Kidney (tissue), 14 donors: ENCODE results near the gene SLC16A6. TPM values are rescaled to one million over a fixed set of nuclear protein-coding genes. Genes with fewer than 3 reads are reported as not detected.

Source experiments
- DNase-seq, 5 donors: peaks; one replicate each; pipeline ENCODE4 v3.0.0-alpha.2; 2013 to 2020
- FAIRE-seq: peaks from 2 replicates; lab custom pipeline; 2012; peaks lifted over from hg19 to GRCh38; lab: Jason Lieb, UNC
- H3K27ac ChIP-seq, 2 donors: one replicate each; pipeline ENCODE4 v1.7.0; 2013; ENCODE audit warnings: low read depth in 2 of 2, low read length in 2 of 2, inconsistent platforms in 1 of 2
- H3K27me3 ChIP-seq: one replicate; pipeline ENCODE4 v1.7.1; 2013; ENCODE audit warnings: low read length, inconsistent platforms; ENCODE audit not compliant: control insufficient read depth, insufficient read depth
- H3K36me3 ChIP-seq, 3 donors: one replicate each; pipeline versions ENCODE4 v1.7.0 to v1.7.1; 2013; ENCODE audit warnings: low read length in 3 of 3, control low read depth in 1 of 3, inconsistent platforms in 1 of 3; ENCODE audit not compliant: insufficient read depth in 3 of 3, control insufficient read depth in 2 of 3
- H3K4me1 ChIP-seq, 3 donors: one replicate each; pipeline versions ENCODE4 v1.7.0 to v1.7.1; 2013; ENCODE audit warnings: low read length in 3 of 3, inconsistent platforms in 1 of 3, low read depth in 1 of 3; ENCODE audit not compliant: control insufficient read depth in 2 of 3, insufficient read depth in 2 of 3
- H3K4me3 ChIP-seq, 3 donors: one replicate each; pipeline versions ENCODE4 v1.7.0 to v1.8.1; 2013; ENCODE audit warnings: low read length in 3 of 3, control low read depth in 1 of 3, inconsistent platforms in 1 of 3
- H3K9ac ChIP-seq, 3 donors: one replicate each; pipeline versions ENCODE4 v1.7.0 to v1.7.1; 2013; ENCODE audit warnings: low read length in 3 of 3, control low read depth in 1 of 3, inconsistent platforms in 1 of 3
- H3K9me3 ChIP-seq, 3 donors: one replicate each; pipeline versions ENCODE4 v1.7.0 to v1.7.1; 2013; ENCODE audit warnings: low read length in 3 of 3, control low read depth in 1 of 3, inconsistent platforms in 1 of 3; ENCODE audit not compliant: control insufficient read depth in 2 of 3, insufficient read depth in 1 of 3
- intact Hi-C: fragments of 100-400 bp; cut with DNase I; formaldehyde crosslinking; loops from one replicate; pipeline ENCODE4 v1.11.1; 2022
- polyA plus RNA-seq: library from polyadenylated mRNA; stranded (reverse); fragments of 350-450 nt; fragmentation: Illumina TruSeq; extraction: RNeasy Lipid Tissue Mini Kit (QIAGEN cat#74804); gene quantifications from one replicate; pipeline ENCODE4 v1.2.3, GENCODE V29; 2014; ENCODE audit warnings: low read depth, low replicate concordance; ENCODE audit not compliant: insufficient read depth
- total RNA-seq: library from RNA; stranded (reverse); fragmentation: NEBNext Ultra II Directional; extraction: Animal tissue kit (Norgen Biotek cat#: 25700); gene quantifications from one replicate; pipeline ENCODE4 v1.2.1, GENCODE V29; 2021
- TF ChIP-seq, protein P1 (sequence below): IDR thresholded peaks from 3 replicates; pipeline ENCODE4 v1.5.1; 2012; ENCODE audit warnings: mild to moderate bottlenecking, moderate library complexity, borderline replicate concordance; ENCODE audit not compliant: insufficient read depth; ENCODE audit errors: extremely low read depth
- donor health status: control.
- donor health status: control.
- donor health status: control.
- donor health status: control.
- donor health status: control.
- donor health status: DM: yes; HTN: yes; CAD: no.
- donor health status: Normal renal cell carcinoma (clear cell type).

Gene SLC16A6
- total and polyA plus RNA-seq, 2 donors from 2014 or later, result 0.82 to 3.6 TPM

DNA sequence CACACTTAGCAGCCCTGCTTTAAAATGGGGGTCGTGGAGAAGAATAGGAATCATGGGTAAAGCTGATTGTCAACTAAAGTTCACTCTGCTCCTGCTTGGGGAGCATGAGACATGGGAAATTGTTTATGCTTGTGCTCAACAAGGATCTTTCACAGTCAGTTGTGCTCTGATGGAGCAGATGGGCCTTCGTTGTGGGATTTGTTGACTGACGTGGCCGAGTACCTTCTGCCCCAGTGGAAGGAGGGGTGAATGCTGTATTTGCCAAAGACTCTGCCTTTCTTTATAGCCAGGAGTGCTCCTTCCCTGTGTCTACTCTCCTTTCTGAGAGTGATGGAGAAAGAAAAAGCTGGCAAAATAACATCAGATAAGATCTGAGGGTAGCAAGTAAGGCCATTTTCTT lies 11.7 kb upstream of the SLC16A6 start:
- H3K4me3 ChIP-seq, result no peak overlapping the region
- no peaks in the 10 kb centered on the region for H3K36me3 ChIP-seq
- H3K9me3 ChIP-seq, result no peaks in the 10 kb centered on the region
- H3K27me3 ChIP-seq, result no peaks in the 10 kb centered on the region
- DNase-seq (no peak), FAIRE-seq (no peak)
- TF ChIP-seq, protein P1, sequence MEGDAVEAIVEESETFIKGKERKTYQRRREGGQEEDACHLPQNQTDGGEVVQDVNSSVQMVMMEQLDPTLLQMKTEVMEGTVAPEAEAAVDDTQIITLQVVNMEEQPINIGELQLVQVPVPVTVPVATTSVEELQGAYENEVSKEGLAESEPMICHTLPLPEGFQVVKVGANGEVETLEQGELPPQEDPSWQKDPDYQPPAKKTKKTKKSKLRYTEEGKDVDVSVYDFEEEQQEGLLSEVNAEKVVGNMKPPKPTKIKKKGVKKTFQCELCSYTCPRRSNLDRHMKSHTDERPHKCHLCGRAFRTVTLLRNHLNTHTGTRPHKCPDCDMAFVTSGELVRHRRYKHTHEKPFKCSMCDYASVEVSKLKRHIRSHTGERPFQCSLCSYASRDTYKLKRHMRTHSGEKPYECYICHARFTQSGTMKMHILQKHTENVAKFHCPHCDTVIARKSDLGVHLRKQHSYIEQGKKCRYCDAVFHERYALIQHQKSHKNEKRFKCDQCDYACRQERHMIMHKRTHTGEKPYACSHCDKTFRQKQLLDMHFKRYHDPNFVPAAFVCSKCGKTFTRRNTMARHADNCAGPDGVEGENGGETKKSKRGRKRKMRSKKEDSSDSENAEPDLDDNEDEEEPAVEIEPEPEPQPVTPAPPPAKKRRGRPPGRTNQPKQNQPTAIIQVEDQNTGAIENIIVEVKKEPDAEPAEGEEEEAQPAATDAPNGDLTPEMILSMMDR, result no peak
- no peak overlapping the region for H3K27ac ChIP-seq
- H3K4me1 ChIP-seq, result no peaks in the 10 kb centered on the region
- intact Hi-C loops, result no loop called here
- H3K9ac ChIP-seq, result no peak overlapping the region

DNA sequence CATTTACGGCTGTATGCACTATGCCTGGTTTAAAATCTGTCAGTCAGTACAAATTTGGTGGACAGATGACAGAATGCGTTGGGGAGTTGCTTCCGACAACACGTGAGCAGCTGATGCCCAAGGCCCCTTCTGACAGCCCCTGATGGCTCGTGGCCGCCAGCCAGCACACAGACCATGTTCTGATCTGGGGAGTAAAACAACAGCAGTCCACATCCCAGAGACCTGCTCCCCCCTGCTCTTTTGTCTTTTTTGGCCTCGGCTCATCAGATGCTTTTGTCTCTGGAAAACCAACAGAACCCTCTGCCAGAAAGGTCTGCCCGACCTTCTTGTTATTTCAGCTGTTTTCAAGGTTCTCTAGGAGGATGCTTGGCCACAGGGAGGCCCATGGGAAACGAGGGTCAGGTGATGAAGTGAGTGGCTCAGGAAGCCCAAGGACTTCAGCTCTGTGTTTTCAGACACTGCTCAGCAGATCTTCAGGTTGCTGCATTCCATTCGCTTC lies 11.2 kb upstream of the SLC16A6 start:
- TF ChIP-seq, protein P1, result no peak
- no peaks in the 10 kb centered on the region for H3K9me3 ChIP-seq
- no peaks in the 10 kb centered on the region for H3K4me1 ChIP-seq
- intact Hi-C loops, result no loop called here
- H3K27me3 ChIP-seq, result no peaks in the 10 kb centered on the region
- FAIRE-seq, result no peak
- H3K27ac ChIP-seq, result no peak overlapping the region
- no peaks in the 10 kb centered on the region for H3K36me3 ChIP-seq
- no peak for DNase-seq
- no peak overlapping the region for H3K9ac ChIP-seq
- no peak overlapping the region for H3K4me3 ChIP-seq

DNA sequence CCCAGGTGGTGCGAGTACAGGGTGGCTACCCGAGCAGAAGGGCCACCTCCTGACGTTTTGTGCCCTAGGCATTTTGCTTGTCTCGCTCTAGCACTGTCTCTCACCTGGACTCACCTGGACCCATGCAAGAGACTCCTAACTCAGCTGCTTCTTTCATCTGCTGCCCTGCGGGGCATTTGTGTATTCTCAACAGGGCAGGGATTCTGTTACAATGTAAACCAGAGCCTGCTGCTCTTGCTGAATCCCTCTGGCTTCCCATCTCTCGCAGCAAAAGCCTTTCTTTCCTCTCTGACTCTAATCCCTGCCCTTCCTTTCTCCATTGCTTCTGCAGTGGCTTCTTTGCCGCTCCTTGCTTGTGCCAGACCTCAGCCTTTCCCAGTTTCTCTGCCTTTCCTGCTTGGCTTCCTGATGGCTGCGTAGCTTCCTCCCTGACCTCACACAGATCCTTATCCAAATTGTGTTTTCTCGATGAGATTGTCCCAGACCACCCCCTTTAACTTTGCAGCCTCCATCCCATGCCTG lies 10.6 kb upstream of the SLC16A6 start:
- Histone ChIP-seq H3K27me3 (no peaks in the 10 kb centered on the region), H3K9ac (no peak overlapping the region), H3K4me3 (no peak overlapping the region), H3K36me3 (no peaks in the 10 kb centered on the region), H3K4me1 (no peaks in the 10 kb centered on the region), H3K9me3 (no peaks in the 10 kb centered on the region), H3K27ac (no peak overlapping the region)
- peak in 1 of 5 donors; percentile 28 for DNase-seq
- intact Hi-C loops, result no loop called here
- FAIRE-seq, result no peak
- TF ChIP-seq, protein P1, result no peak

DNA sequence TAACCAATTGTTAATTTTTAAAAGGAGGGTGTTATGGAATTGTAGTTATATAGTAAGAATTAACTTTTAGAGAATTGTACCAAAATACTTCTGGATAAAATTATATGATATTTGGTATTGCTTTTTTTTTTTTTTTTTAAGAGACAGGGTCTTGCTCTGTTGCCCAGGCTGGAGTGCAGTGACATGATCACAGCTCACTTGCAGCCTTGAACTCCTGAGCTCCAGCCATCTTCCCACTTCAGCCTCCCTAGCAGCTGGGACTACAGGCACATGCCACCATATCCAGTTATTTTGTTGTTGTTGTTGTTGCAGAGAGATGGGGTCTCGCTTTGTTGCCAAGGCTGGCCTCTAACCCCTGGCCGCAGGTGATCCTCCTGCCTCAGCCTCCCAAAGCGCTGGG lies 8.9 kb upstream of the SLC16A6 start:
- intact Hi-C loops, result no loop called here
- Histone ChIP-seq H3K9me3 (no peaks in the 10 kb centered on the region), H3K27ac (no peak overlapping the region), H3K27me3 (no peaks in the 10 kb centered on the region), H3K9ac (no peak overlapping the region), H3K4me1 (no peaks in the 10 kb centered on the region), H3K36me3 (no peaks in the 10 kb centered on the region), H3K4me3 (no peak overlapping the region)
- TF ChIP-seq, protein P1, result no peak
- FAIRE-seq (no peak), DNase-seq (no peak)
